A673 (cell line): ENCODE results near the gene GNG4. TPM values are rescaled to one million over a fixed set of nuclear protein-coding genes. Genes with fewer than 3 reads are reported as not detected.
"Not testable (repeated sequence)": the region's sequence is repeated elsewhere in the genome, so short reads cannot be mapped to it uniquely, and the experiment has no call there.

Experiments used
- BruUV-seq: library from RNA; stranded (reverse); fragments of 400-500 nt; replicated peaks from 2 replicates; lab custom pipeline; 2021; lab: Mats Ljungman, UMichigan
- CTCF ChIA-PET: fragments of 300-600 bp; sonication (Branson Sonifier 250); formaldehyde crosslinking; loops from one replicate; lab custom pipeline; 2022; ENCODE audit warnings: antibody characterized with exemption; lab: Charles Lee
- POLR2A ChIA-PET: fragments of 300-600 bp; sonication (Branson Sonifier 250); formaldehyde crosslinking; loops from one replicate; lab custom pipeline; 2022; ENCODE audit warnings: antibody characterized with exemption; ENCODE audit not compliant: low non-redundant PET; lab: Charles Lee
- DNase-seq: peaks from one replicate; pipeline ENCODE4 v3.0.0-alpha.2; 2015; ENCODE audit warnings: low spot score
- H3K27ac ChIP-seq: fragments of 200-600 bp; sonication (generic); 2 replicates; pipeline ENCODE4 v1.5.1; 2016; ENCODE audit warnings: mixed run types, low read depth, mild to moderate bottlenecking, mixed read lengths, antibody characterized with exemption, low read length; ENCODE audit not compliant: poor library complexity, severe bottlenecking
- H3K27me3 ChIP-seq: fragments of 200-600 bp; sonication (generic); replicated peaks from 2 replicates; pipeline ENCODE4 v1.6.1; 2017; ENCODE audit warnings: mixed run types, low read depth, mild to moderate bottlenecking, mixed read lengths, antibody characterized with exemption, low read length; ENCODE audit not compliant: insufficient read depth, poor library complexity
- H3K36me3 ChIP-seq: fragments of 200-600 bp; sonication (generic); 2 replicates; pipeline ENCODE4 v1.6.1; 2016; ENCODE audit warnings: mixed run types, mild to moderate bottlenecking, mixed read lengths, antibody characterized with exemption, low read length; ENCODE audit not compliant: insufficient read depth, poor library complexity, severe bottlenecking
- H3K4me1 ChIP-seq: fragments of 200-600 bp; sonication (generic); 2 replicates; pipeline ENCODE4 v1.6.1; 2017; ENCODE audit warnings: mixed run types, mild to moderate bottlenecking, mixed read lengths, antibody characterized with exemption, low read length; ENCODE audit not compliant: insufficient read depth, poor library complexity, severe bottlenecking
- H3K4me3 ChIP-seq: fragments of 200-600 bp; sonication (generic); 2 replicates; pipeline ENCODE4 v1.5.1; 2016; ENCODE audit warnings: low read depth, mixed run types, mild to moderate bottlenecking, mixed read lengths, low read length; ENCODE audit not compliant: poor library complexity, severe bottlenecking
- H3K9me3 ChIP-seq: fragments of 200-600 bp; sonication (generic); 2 replicates; pipeline ENCODE4 v1.6.1; 2016; ENCODE audit warnings: mixed run types, low read depth, mild to moderate bottlenecking, mixed read lengths, antibody characterized with exemption, low read length; ENCODE audit not compliant: poor library complexity, severe bottlenecking
- CTCF ChIP-seq: fragments of 300-800, 200-600 bp; sonication (generic); conservative IDR thresholded peaks from 2 replicates; pipeline ENCODE4 v1.5.1; 2017; ENCODE audit warnings: low read depth, mild to moderate bottlenecking, antibody characterized with exemption, low read length, moderate library complexity, mixed read lengths
- EZH2 ChIP-seq: fragments of 200-600 bp; sonication (generic); IDR thresholded peaks from 2 replicates; pipeline ENCODE4 v1.6.1; 2017; ENCODE audit warnings: borderline replicate concordance, low read depth, mild to moderate bottlenecking, mixed read lengths, antibody characterized with exemption, low read length; ENCODE audit not compliant: poor library complexity, severe bottlenecking
- intact Hi-C: fragments of 100-400 bp; cut with micrococcal nuclease; formaldehyde crosslinking; loops from one replicate; pipeline ENCODE4 v1.10.0; 2022; ENCODE audit not compliant: unreplicated experiment
- total RNA-seq: library from RNA; stranded (reverse); gene quantifications from 2 replicates; pipeline ENCODE4 v1.2.3, GENCODE V29; 2021

Gene GNG4
- total RNA-seq, 1 experiment from 2014 or later, result 11.0 TPM

- peak; percentile 57 for DNase-seq
- intact Hi-C loops, result no loop called here
- Histone ChIP-seq H3K4me3 (peak overlapping the region; percentile 52), H3K27ac (peak overlapping the region; percentile 50), H3K9me3 (no peaks in the 10 kb centered on the region), H3K27me3 (no peaks in the 10 kb centered on the region), H3K4me1 (no peaks in the 10 kb centered on the region), H3K36me3 (no peaks in the 10 kb centered on the region)
- no TSS peak for BruUV-seq
- ChIA-PET POLR2A (no interaction called here), CTCF (no interaction called here)
- TF ChIP-seq CTCF, result no peak
- TF ChIP-seq EZH2, result no peak
Observed at GRCh38 chr1:235648954-235649367, 623 bp downstream of the GNG4 start.

GRCh38 chr1:235648407-235648907, 1.1 kb downstream of the GNG4 start:
- Histone ChIP-seq H3K36me3 (no peaks in the 10 kb centered on the region), H3K4me3 (peak overlapping the region; percentile 52), H3K27ac (no peak overlapping the region), H3K4me1 (no peaks in the 10 kb centered on the region), H3K27me3 (no peaks in the 10 kb centered on the region), H3K9me3 (no peaks in the 10 kb centered on the region)
- ChIA-PET CTCF (no interaction called here), POLR2A (no interaction called here)
- TSS peak; percentile 45 for BruUV-seq
- peak; percentile 44 for DNase-seq
- TF ChIP-seq EZH2 (no peak), CTCF (no peak)
- intact Hi-C loops, result no loop called here

- H3K9me3 ChIP-seq, intact Hi-C loops, POLR2A ChIA-PET, BruUV-seq, H3K4me3 ChIP-seq, H3K27me3 ChIP-seq, H3K36me3 ChIP-seq, DNase-seq, H3K4me1 ChIP-seq, CTCF ChIA-PET, H3K27ac ChIP-seq: not testable (repeated sequence)
Observed at GRCh38 chr1:235647537-235647936, 2.0 kb downstream of the GNG4 start.

GRCh38 chr1:235646463-235646862, 3.1 kb downstream of the GNG4 start:
- POLR2A ChIA-PET, result no interaction called here

More at GRCh38 chr1:235646463-235646862, 3.1 kb downstream of the GNG4 start:
- no TSS peak for BruUV-seq
- Histone ChIP-seq H3K4me1 (no peaks in the 10 kb centered on the region), H3K9me3 (no peaks in the 10 kb centered on the region), H3K4me3 (no peak overlapping the region), H3K36me3 (no peaks in the 10 kb centered on the region), H3K27me3 (no peaks in the 10 kb centered on the region), H3K27ac (no peak overlapping the region)
- intact Hi-C loops, result no loop called here
- CTCF ChIA-PET, result no interaction called here
- DNase-seq, result no peak
- TF ChIP-seq EZH2 (no peak), CTCF (no peak)
